ENCODE measurements around the gene NUTM1. TPM values are rescaled to one million over a fixed set of nuclear protein-coding genes. Genes with fewer than 3 reads are reported as not detected.

Gene NUTM1
- total RNA-seq, 1 experiment from 2014 or later = 0.26 TPM

- no peak overlapping the region for H4K91ac ChIP-seq (ENCODE audit: insufficient read length, low read depth, low read length)
- H2BK20ac ChIP-seq (ENCODE audit: low read depth, low read length, poor library complexity, severe bottlenecking) = no peak overlapping the region
- H3K79me2 ChIP-seq (ENCODE audit: insufficient read depth, low read length) = no peaks in the 10 kb centered on the region; the same call in 1 of the 2 replicates
- H4K5ac ChIP-seq (ENCODE audit: insufficient read length, low read depth, low read length) = no peak overlapping the region
- no peak overlapping the region for H2AK5ac ChIP-seq (ENCODE audit: insufficient read length, low read length)
- H3K9me3 ChIP-seq (ENCODE audit: control insufficient read depth, low read depth, low read length) = no peaks in the 10 kb centered on the region
- Mint-ChIP-seq H3K4me3 (peak overlapping the region; percentile 81 to 96), H3K36me3 (ENCODE audit: insufficient read depth in 1 of 3, low read depth in 3 of 3) (peaks cover 16 to 17% (median 17%) of the 10 kb centered on the region in 3 experiments), H3K27ac (peak overlapping the region in 1 of 3 experiments; percentile 63; a peak in 1 of 7 replicates), H3K9me3 (no peaks in the 10 kb centered on the region), H3K27me3 (ENCODE audit: low read depth) (peaks cover 5% of the 10 kb centered on the region; the same call in 1 of the 2 replicates), H3K4me1 (peaks cover 7 to 8% of the 10 kb centered on the region in 2 experiments)
- H3K27ac ChIP-seq (ENCODE audit: insufficient read length, low read depth, low read length) = no peak overlapping the region
- no peaks in the 10 kb centered on the region for H4K20me1 ChIP-seq (ENCODE audit: control insufficient read depth, insufficient read depth, insufficient read length)
- H3K18ac ChIP-seq (ENCODE audit: insufficient read length, low read depth, low read length) = no peak overlapping the region
- peak overlapping the region; percentile 76 for H3K4me2 ChIP-seq (ENCODE audit: insufficient read depth, insufficient read length, low read length)
- H2AFZ ChIP-seq (ENCODE audit: low read length) = no peak overlapping the region
- no peak overlapping the region for H3K14ac ChIP-seq (ENCODE audit: insufficient read depth, low read length)
- no peak for TF ChIP-seq CTCF (conservative IDR thresholded peaks at IDR 0.05)
- peaks cover 7% of the 10 kb centered on the region for H3K23me2 ChIP-seq (ENCODE audit: insufficient read length, low read depth, low read length, poor library complexity, severe bottlenecking)
- no peak overlapping the region for H3K9ac ChIP-seq (ENCODE audit: extremely low read depth, insufficient read length, low read length)
- H2BK15ac ChIP-seq (ENCODE audit: low read depth, low read length) = no peak overlapping the region
- no peak overlapping the region for H2BK12ac ChIP-seq (ENCODE audit: insufficient read length, low read depth, low read length)
- H2BK120ac ChIP-seq (ENCODE audit: low read depth, low read length, poor library complexity, severe bottlenecking) = no peak overlapping the region
- H3K27me3 ChIP-seq (ENCODE audit: insufficient read depth, low read length) = no peaks in the 10 kb centered on the region
- H3K79me1 ChIP-seq (ENCODE audit: insufficient read depth, low read depth, low read length, poor library complexity, severe bottlenecking) = no peaks in the 10 kb centered on the region
- H3K4ac ChIP-seq (ENCODE audit: low read depth, low read length) = no peak overlapping the region
- H3K4me1 ChIP-seq (ENCODE audit: insufficient read depth, low read length) = no peaks in the 10 kb centered on the region
- H3T11ph ChIP-seq (ENCODE audit: low read length) = no peak overlapping the region
- H3K23ac ChIP-seq (ENCODE audit: insufficient read length, low read depth, low read length) = no peak overlapping the region
- no peak overlapping the region for H4K8ac ChIP-seq (replicated peaks; ENCODE audit: insufficient read length, low read depth, low read length)
- H2BK5ac ChIP-seq (ENCODE audit: insufficient read length, low read length) = no peak overlapping the region
- DNase-seq = no peak
- no CpG with 5 or more reads among the region's 16 CpGs for WGBS (ENCODE audit: extremely low coverage, insufficient read length, low lambda C conversion rate)
- no peak overlapping the region for H3K56ac ChIP-seq (ENCODE audit: insufficient read length, low read depth, low read length)
Observed at GRCh38 chr15:34336231-34336990, 6.7 kb upstream of the NUTM1 start.

Data from H9 (cell line).